AG04449 (cell line): ENCODE measurements around the gene NNAT.

Experiments
- CTCF ChIA-PET: fragments of 350-600 bp; formaldehyde crosslinking; extraction: SDS; loops from one replicate; lab custom pipeline; 2021; ENCODE audit warnings: antibody characterized with exemption; lab: Yijun Ruan, JAX
- POLR2A ChIA-PET: fragments of 400-600, 350-600 bp; formaldehyde crosslinking; extraction: SDS; loops from one replicate; lab custom pipeline; 2020; ENCODE audit warnings: antibody characterized with exemption, inconsistent platforms; lab: Yijun Ruan, JAX
- DNase-seq: peaks from one replicate; pipeline ENCODE4 v3.0.0-alpha.2; 2010; ENCODE audit warnings: low read depth, low spot score
- H3K4me3 ChIP-seq: 2 replicates; pipeline ENCODE4 v1.5.1; 2011; ENCODE audit warnings: low read depth, mild to moderate bottlenecking, control low read depth, low read length
- TF ChIP-seq, protein P1 (sequence below): IDR thresholded peaks from one replicate; pipeline ENCODE4 v1.5.1; 2011; ENCODE audit warnings: mild to moderate bottlenecking, moderate library complexity, low read length, control low read depth, inconsistent platforms; ENCODE audit not compliant: insufficient read depth; ENCODE audit errors: missing control alignments

Gene NNAT

DNA sequence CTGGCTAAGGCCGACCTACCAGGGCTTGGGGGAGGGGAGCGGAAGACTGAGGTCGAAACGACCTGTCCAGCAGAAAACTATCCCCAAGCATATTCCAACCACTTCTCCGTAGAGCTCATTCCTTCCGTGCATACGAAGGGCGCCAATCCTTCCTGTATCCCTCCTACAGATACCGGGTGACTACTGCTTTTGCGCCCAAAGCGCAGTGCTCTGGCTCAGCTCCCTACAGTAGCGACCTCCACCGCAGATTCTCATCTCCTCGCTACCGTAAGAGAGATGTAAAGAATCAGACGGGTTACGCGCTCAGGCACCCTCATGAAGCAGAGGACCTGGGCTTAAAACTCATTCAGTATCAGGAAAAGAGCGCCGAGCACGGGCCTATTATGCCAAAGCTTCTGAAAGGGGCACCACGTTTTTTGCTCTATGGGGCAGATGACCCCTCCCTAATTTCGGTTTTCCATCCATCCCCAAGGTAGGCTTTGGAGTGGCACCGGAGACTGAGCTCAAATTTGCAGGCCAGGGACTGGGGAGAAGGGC, 563 bp upstream of the NNAT start:
- POLR2A ChIA-PET: no interaction called here
- no peak for DNase-seq
- TF ChIP-seq, protein P1, sequence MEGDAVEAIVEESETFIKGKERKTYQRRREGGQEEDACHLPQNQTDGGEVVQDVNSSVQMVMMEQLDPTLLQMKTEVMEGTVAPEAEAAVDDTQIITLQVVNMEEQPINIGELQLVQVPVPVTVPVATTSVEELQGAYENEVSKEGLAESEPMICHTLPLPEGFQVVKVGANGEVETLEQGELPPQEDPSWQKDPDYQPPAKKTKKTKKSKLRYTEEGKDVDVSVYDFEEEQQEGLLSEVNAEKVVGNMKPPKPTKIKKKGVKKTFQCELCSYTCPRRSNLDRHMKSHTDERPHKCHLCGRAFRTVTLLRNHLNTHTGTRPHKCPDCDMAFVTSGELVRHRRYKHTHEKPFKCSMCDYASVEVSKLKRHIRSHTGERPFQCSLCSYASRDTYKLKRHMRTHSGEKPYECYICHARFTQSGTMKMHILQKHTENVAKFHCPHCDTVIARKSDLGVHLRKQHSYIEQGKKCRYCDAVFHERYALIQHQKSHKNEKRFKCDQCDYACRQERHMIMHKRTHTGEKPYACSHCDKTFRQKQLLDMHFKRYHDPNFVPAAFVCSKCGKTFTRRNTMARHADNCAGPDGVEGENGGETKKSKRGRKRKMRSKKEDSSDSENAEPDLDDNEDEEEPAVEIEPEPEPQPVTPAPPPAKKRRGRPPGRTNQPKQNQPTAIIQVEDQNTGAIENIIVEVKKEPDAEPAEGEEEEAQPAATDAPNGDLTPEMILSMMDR: no peak
- CTCF ChIA-PET: interaction anchor here (2.1 kb wide), 1 partner anchor 14 kb away, joined by 8 read pairs; no protein-coding TSS in a partner anchor
- H3K4me3 ChIP-seq: no peak overlapping the region

DNA sequence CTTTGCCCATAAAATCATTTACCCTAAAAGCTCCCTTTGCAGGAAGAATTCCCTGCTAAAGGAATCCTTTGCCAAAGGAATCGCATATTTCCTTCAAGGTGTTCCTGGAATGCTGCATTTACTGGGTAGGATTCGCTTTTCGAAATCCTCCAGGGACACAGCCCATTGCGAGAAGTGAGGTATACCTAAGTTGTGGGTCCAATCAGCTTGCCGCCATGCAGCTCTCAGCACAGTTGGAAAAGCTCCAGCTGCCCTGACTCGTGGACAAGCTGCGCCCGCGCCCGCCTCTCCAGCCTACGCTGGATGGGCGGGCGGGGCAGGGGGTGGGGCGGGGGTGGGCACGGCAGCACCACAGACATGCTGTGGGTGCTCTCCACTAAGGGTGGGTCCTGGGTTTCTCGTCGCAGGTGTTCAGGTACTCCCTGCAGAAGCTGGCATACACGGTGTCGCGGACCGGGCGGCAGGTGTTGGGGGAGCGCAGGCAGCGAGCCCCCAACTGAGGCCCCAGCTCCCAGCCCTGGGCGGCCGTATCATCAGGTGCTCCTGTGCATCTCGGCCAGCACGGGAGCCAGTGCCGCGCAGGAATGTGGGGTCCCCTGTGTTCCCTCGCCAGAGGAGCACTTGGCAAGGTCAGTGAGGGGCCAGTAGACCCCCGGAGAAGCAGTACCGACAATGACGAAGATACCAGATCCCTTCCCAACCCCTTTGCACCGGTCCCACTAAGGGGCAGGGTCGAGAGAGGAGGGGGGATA, 1.4 kb downstream of the NNAT start:
- no peak for DNase-seq
- TF ChIP-seq, protein P1: no peak
- H3K4me3 ChIP-seq: no peak overlapping the region
- POLR2A ChIA-PET: no interaction called here
- CTCF ChIA-PET: interaction anchor here (0.8 to 1.0 kb wide), 4 partner anchors 12 to 325 kb away, joined by 3 read pairs; no protein-coding TSS in a partner anchor

DNA sequence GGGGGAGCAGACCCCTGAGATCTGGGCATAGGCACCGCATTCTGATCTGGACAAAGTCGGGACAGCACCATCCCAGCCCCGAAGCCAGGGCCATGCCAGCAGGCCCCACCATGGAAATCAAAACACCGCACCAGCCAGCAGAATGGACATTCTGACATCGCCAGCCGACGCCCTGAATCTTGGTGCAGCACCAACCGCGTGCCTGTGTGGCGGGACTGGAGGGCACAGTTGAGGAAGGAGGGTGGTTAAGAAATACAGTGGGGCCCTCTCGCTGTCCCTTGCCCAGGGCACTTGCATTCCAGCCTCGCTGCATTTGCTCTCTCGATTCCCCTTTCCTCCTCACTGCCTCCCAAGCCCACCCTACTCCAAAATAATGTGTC, 2.0 kb downstream of the NNAT start:
- no peak for DNase-seq
- no peak overlapping the region for H3K4me3 ChIP-seq
- TF ChIP-seq, protein P1: no peak
- ChIA-PET CTCF (no interaction called here), POLR2A (no interaction called here)

DNA sequence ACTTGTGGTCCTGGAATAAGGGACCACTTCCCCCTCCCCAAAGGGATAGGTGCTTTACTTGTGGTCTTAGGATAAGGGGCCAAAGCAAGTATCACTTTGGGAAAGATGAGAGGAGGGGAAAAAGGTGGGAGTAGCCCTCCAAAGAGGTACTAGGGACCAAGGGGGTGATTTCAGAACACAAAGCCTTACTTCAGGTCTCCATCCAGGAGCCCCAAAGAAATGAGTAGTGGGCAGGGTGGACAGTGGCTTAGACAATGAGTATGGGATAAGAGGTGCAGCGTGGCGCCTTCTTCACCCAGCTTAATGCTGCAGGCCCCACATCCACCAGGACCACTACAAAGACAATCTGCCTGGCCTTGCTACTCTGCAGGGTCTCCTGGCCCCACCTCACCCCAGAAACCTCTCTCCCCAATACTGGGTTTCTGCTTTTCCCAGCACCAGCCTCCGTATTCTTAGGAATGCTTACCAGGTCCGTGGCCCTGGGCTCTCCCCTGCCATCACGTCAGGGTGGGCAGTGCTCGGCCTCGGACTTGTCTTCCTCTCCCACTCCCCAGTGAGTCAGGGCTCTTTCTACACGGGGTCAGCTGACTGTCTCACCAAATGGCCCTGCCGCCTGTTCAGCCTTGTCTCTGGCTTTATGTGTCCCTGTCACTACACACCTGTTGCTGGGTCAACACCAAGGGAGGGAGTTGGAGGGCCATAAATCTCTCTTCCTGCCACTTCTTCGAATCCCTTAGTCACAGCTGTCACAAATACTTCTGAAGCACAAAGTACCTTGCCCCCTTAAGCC, 3.1 kb downstream of the NNAT start:
- TF ChIP-seq, protein P1: no peak
- ChIA-PET POLR2A (no interaction called here), CTCF (interaction anchor here (12.9 kb wide), 1 partner anchor 255 kb away, joined by 283 read pairs; no protein-coding TSS in a partner anchor)
- DNase-seq: no peak
- H3K4me3 ChIP-seq: no peak overlapping the region

DNA sequence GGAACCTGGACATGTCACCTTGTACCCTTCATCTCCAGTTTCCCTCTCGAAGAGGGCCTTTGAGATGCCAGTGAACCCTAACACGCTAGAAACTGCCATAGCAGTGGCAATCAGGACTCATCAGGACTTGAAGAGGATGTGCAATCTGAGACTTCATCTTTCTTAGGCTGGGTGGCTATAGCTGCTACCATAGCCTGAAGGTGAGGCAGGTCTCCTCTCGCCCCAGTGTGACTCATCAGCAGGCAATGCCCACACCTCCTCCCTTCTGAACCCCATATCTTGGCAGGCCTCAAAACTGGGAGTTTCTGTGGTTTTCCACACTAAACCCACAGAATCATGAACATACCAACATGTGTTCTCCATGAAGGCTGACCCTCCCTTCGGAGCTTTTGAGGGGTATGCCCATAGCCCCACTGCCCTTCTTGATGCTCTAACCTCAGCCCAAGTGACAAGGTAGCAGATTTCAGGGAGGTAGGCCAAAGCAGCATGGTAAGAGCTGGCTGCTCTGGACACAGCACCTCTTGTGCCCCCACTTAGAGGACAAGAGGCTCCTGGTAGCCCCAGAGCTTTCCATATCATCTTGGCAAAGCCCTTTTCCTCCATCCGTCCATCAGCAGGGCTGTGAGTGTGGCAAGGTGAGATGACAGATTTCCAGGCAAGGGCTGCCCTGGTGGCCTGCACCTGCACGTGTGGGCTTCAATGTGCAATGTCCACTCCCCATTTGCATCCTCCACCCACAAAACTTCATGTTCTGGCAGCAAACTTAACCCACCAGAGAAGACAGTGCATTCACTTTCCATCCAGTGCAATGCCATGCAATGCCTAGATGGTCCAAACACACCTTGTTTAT, 4.0 kb downstream of the NNAT start:
- CTCF ChIA-PET: interaction anchor here (1.3 to 12.9 kb wide), 3 partner anchors 9 to 256 kb away, joined by 4 to 283 read pairs (median 6); no protein-coding TSS in a partner anchor
- no peak for DNase-seq

More for the DNA sequence above, 4.0 kb downstream of the NNAT start:
- TF ChIP-seq, protein P1: no peak
- peak overlapping the region; percentile 96 for H3K4me3 ChIP-seq
- POLR2A ChIA-PET: no interaction called here
